Mucosa of stomach (tissue), 1 donor: ENCODE measurements around the gene EVC.

Experiments
- H3K27me3 ChIP-seq: one replicate; pipeline ENCODE4 v1.7.0; 2013; ENCODE audit warnings: mild to moderate bottlenecking, low read length; ENCODE audit not compliant: control insufficient read depth, insufficient read depth
- H3K36me3 ChIP-seq: one replicate; pipeline ENCODE4 v1.7.0; 2013; ENCODE audit warnings: low read length; ENCODE audit not compliant: control insufficient read depth, insufficient read depth
- H3K4me1 ChIP-seq: one replicate; pipeline ENCODE4 v1.7.0; 2013; ENCODE audit warnings: mild to moderate bottlenecking, low read length; ENCODE audit not compliant: control insufficient read depth, insufficient read depth
- H3K4me3 ChIP-seq: one replicate; pipeline ENCODE4 v1.7.0; 2013; ENCODE audit warnings: low read length
- H3K9ac ChIP-seq: one replicate; pipeline ENCODE4 v1.7.0; 2013; ENCODE audit warnings: mild to moderate bottlenecking, low read length, moderate library complexity
- H3K9me3 ChIP-seq: one replicate; pipeline ENCODE4 v1.7.0; 2013; ENCODE audit warnings: mild to moderate bottlenecking, low read length, moderate library complexity; ENCODE audit not compliant: control insufficient read depth
- donor health status: Pancreatic carcinoma.

Gene EVC

GRCh38 chr4:5742968-5743367, 32.0 kb downstream of the EVC start:
- Histone ChIP-seq H3K9ac (no peak overlapping the region), H3K9me3 (no peaks in the 10 kb centered on the region), H3K36me3 (no peaks in the 10 kb centered on the region), H3K4me3 (no peak overlapping the region), H3K4me1 (no peaks in the 10 kb centered on the region), H3K27me3 (no peaks in the 10 kb centered on the region)

GRCh38 chr4:5746250-5746649, 35.2 kb downstream of the EVC start:
- Histone ChIP-seq H3K9me3 (no peaks in the 10 kb centered on the region), H3K4me3 (no peak overlapping the region), H3K9ac (no peak overlapping the region), H3K4me1 (no peaks in the 10 kb centered on the region), H3K36me3 (no peaks in the 10 kb centered on the region), H3K27me3 (no peaks in the 10 kb centered on the region)

- Histone ChIP-seq H3K4me3 (no peak overlapping the region), H3K9me3 (no peaks in the 10 kb centered on the region), H3K9ac (no peak overlapping the region), H3K27me3 (no peaks in the 10 kb centered on the region), H3K4me1 (no peaks in the 10 kb centered on the region), H3K36me3 (no peaks in the 10 kb centered on the region)
These were observed 36.1 kb downstream of the EVC start for GRCh38 chr4:5746829-5747737.

GRCh38 chr4:5747738-5748375, 36.9 kb downstream of the EVC start:
- H3K9me3 ChIP-seq: no peaks in the 10 kb centered on the region
- no peaks in the 10 kb centered on the region for H3K27me3 ChIP-seq
- no peaks in the 10 kb centered on the region for H3K36me3 ChIP-seq
- no peaks in the 10 kb centered on the region for H3K4me1 ChIP-seq
- no peak overlapping the region for H3K4me3 ChIP-seq
- H3K9ac ChIP-seq: no peak overlapping the region

GRCh38 chr4:5749568-5749967, 38.6 kb downstream of the EVC start:
- H3K4me1 ChIP-seq: no peaks in the 10 kb centered on the region
- no peaks in the 10 kb centered on the region for H3K27me3 ChIP-seq
- no peak overlapping the region for H3K9ac ChIP-seq
- no peaks in the 10 kb centered on the region for H3K9me3 ChIP-seq
- no peak overlapping the region for H3K4me3 ChIP-seq
- H3K36me3 ChIP-seq: no peaks in the 10 kb centered on the region

GRCh38 chr4:5750052-5750945, 39.3 kb downstream of the EVC start:
- no peaks in the 10 kb centered on the region for H3K9me3 ChIP-seq
- no peak overlapping the region for H3K9ac ChIP-seq
- no peaks in the 10 kb centered on the region for H3K4me1 ChIP-seq
- H3K27me3 ChIP-seq: no peaks in the 10 kb centered on the region
- no peaks in the 10 kb centered on the region for H3K36me3 ChIP-seq
- no peak overlapping the region for H3K4me3 ChIP-seq

GRCh38 chr4:5750946-5751665, 40.1 kb downstream of the EVC start:
- Histone ChIP-seq H3K27me3 (no peaks in the 10 kb centered on the region), H3K36me3 (no peaks in the 10 kb centered on the region), H3K4me3 (no peak overlapping the region), H3K9ac (no peak overlapping the region), H3K9me3 (no peaks in the 10 kb centered on the region), H3K4me1 (no peaks in the 10 kb centered on the region)

- Histone ChIP-seq H3K9me3 (no peaks in the 10 kb centered on the region), H3K36me3 (no peaks in the 10 kb centered on the region), H3K27me3 (no peaks in the 10 kb centered on the region), H3K4me1 (no peaks in the 10 kb centered on the region), H3K9ac (no peak overlapping the region), H3K4me3 (no peak overlapping the region)
These were observed 40.8 kb downstream of the EVC start for GRCh38 chr4:5751666-5752375.

- Histone ChIP-seq H3K4me3 (no peak overlapping the region), H3K4me1 (no peaks in the 10 kb centered on the region), H3K9me3 (no peaks in the 10 kb centered on the region), H3K36me3 (no peaks in the 10 kb centered on the region), H3K9ac (no peak overlapping the region), H3K27me3 (no peaks in the 10 kb centered on the region)
These were observed 41.6 kb downstream of the EVC start for GRCh38 chr4:5752376-5753184.

GRCh38 chr4:5753366-5753765, 42.4 kb downstream of the EVC start:
- no peaks in the 10 kb centered on the region for H3K27me3 ChIP-seq
- no peaks in the 10 kb centered on the region for H3K9me3 ChIP-seq
- H3K9ac ChIP-seq: no peak overlapping the region
- no peak overlapping the region for H3K4me3 ChIP-seq
- H3K36me3 ChIP-seq: no peaks in the 10 kb centered on the region
- H3K4me1 ChIP-seq: no peaks in the 10 kb centered on the region
